Measurements from ENCODE around the gene SLC13A3.
A peak's percentile ranks its signal among the peaks of the same experiment; 100 is the strongest.

- TF ChIP-seq, protein P1, sequence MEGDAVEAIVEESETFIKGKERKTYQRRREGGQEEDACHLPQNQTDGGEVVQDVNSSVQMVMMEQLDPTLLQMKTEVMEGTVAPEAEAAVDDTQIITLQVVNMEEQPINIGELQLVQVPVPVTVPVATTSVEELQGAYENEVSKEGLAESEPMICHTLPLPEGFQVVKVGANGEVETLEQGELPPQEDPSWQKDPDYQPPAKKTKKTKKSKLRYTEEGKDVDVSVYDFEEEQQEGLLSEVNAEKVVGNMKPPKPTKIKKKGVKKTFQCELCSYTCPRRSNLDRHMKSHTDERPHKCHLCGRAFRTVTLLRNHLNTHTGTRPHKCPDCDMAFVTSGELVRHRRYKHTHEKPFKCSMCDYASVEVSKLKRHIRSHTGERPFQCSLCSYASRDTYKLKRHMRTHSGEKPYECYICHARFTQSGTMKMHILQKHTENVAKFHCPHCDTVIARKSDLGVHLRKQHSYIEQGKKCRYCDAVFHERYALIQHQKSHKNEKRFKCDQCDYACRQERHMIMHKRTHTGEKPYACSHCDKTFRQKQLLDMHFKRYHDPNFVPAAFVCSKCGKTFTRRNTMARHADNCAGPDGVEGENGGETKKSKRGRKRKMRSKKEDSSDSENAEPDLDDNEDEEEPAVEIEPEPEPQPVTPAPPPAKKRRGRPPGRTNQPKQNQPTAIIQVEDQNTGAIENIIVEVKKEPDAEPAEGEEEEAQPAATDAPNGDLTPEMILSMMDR (IDR thresholded peaks at IDR 0.05; ENCODE audit: low read length) = peak; percentile 82
- TF ChIP-seq EZH2 (IDR thresholded peaks at IDR 0.05; ENCODE audit: borderline replicate concordance, low read length) = no peak
Measured at GRCh38 chr20:46681032-46681854, 30.0 kb upstream of the SLC13A3 start.

All from OCI-LY1 (cell line).